GM12892 (cell line): Measurements from ENCODE around the gene RAPGEFL1.
"Not testable (repeated sequence)": the region's sequence is repeated elsewhere in the genome, so short reads cannot be mapped to it uniquely, and the experiment has no call there.

Experiments
- DNase-seq: peaks from one replicate; pipeline ENCODE4 v3.0.0; 2011; ENCODE audit not compliant: insufficient read length
- FAIRE-seq: peaks from 2 replicates; lab custom pipeline; 2011; peaks lifted over from hg19 to GRCh38; lab: Jason Lieb, UNC
- POLR2A ChIP-seq: IDR thresholded peaks from 2 replicates; pipeline ENCODE4 v1.6.1; 2011; ENCODE audit warnings: low read depth, low read length, control low read depth
- POLR2AphosphoS5 ChIP-seq: IDR thresholded peaks from 2 replicates; pipeline ENCODE4 v1.6.1; 2011; ENCODE audit warnings: low read depth, low read length, control low read depth
- TAF1 ChIP-seq: IDR thresholded peaks from 2 replicates; pipeline ENCODE4 v1.6.1; 2011; ENCODE audit warnings: low read depth, mild to moderate bottlenecking, control low read depth, low read length, borderline replicate concordance

Gene RAPGEFL1

GRCh38 chr17:40219594-40220338, 42.5 kb downstream of the RAPGEFL1 start:
- peak; percentile 39 for DNase-seq
- FAIRE-seq: peak; percentile 83
- no peak for TF ChIP-seq POLR2AphosphoS5
- TF ChIP-seq POLR2A: no peak
- no peak for TF ChIP-seq TAF1

DNA sequence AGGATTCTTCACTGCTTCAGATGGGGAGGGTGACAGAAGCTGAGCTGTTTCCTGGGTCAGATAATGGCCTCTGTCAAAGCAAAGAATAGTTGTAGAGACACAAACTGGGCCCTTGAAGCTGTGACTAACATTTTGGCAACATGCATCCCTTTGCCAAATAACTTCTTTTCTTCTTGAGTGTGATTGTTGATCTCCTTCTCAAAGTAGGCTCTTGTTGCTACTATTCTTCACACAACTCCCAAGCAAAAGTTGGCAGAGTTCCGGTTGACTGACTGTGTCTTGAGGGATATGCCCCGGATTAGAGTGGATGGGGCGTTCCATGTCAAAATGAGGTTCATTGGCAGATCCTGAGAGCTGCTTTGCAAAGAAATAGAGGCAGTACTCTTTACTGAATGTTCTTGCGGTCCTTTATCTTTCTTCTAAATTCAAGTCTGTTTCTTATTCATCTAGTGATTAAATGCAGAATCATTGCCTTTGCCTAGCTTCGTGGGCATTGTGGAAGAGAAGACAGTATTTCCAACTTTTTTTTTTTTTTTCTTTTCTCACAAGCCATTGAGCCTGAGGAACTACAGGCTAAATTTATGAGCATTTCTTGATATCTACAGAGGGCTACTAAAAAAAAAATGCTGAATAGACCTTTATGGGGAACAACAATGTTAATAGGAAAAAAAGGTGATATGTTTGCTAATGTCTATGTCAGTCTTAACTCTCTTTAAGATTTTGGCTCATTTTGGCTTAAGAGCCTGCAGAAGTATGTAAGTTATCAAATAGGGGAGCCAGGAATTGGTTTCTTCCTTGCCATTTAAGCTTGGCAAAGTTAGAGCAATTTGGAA, 47.7 kb downstream of the RAPGEFL1 start:
- no peak for TF ChIP-seq POLR2AphosphoS5
- no peak for TF ChIP-seq POLR2A
- no peak for TF ChIP-seq TAF1
- DNase-seq: no peak
- FAIRE-seq: no peak

GRCh38 chr17:40229146-40229545, 51.9 kb downstream of the RAPGEFL1 start:
- FAIRE-seq, DNase-seq: not testable (repeated sequence)

DNA sequence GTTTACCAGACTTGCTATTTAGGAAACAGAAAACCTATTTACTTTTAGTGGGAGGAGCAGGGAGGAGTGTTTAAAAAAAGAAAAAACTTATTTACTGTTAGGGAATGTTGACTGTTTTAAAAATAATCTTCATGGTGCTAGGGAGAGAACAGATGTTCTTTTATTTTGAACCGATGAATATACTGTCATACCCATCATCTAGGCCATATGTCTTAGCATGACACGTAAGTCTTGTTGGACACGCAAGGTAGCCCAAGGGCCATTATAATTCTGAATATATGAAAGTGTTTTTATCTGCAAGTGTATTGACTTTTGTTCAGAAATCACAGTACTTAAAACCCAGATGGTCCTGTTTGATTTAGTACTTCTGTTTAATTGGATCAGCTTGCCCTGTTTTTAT, 53.4 kb downstream of the RAPGEFL1 start:
- DNase-seq (no peak), FAIRE-seq (no peak)

DNA sequence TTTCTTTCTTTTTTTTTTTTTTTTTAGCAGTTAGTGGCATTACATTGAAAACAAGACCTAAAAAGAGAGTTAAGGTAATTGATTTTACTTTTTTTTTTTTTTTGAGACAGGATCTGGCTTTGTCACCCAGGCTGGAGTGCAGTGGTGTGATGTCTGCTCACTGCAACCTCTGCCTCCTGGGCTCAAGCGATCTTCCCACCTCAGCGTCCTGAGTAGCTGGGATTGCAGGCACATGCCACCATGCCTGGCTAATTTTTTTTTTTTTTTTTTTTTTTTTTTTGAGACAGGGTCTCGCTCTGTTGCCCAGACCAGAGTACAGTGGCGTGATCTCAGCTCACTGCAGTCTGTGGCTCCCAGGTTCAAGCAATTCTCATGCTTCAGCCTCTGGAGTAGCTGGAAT, 54.7 kb downstream of the RAPGEFL1 start:
- FAIRE-seq, DNase-seq: not testable (repeated sequence)

More for the DNA sequence above, 53.4 kb downstream of the RAPGEFL1 start:
- TF ChIP-seq TAF1 (no peak), POLR2A (no peak), POLR2AphosphoS5 (no peak)

GRCh38 chr17:40241252-40241834, 64.1 kb downstream of the RAPGEFL1 start:
- TF ChIP-seq POLR2AphosphoS5 (no peak), TAF1 (no peak), POLR2A (no peak)
- DNase-seq: no peak
- FAIRE-seq: no peak

DNA sequence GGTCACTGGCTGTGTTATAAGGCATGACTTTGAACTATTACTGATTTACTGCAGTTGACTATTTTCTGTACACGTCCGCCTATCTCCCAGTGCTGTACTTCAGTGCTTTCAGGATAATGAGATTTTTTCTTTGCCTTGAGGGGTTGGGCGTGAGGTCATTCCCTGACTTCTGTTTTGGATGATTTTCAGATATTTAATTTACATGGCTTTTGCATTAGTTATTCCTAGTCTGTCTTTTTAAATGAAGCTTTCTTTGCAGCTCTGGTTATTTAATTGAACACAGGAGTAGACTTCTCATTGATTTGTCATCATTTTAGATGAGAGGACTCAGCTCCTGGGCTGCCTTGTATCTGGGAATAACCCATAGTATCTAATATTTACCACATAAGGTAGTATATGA, 65.5 kb downstream of the RAPGEFL1 start:
- TF ChIP-seq POLR2A: no peak
- FAIRE-seq (no peak), DNase-seq (no peak)

DNA sequence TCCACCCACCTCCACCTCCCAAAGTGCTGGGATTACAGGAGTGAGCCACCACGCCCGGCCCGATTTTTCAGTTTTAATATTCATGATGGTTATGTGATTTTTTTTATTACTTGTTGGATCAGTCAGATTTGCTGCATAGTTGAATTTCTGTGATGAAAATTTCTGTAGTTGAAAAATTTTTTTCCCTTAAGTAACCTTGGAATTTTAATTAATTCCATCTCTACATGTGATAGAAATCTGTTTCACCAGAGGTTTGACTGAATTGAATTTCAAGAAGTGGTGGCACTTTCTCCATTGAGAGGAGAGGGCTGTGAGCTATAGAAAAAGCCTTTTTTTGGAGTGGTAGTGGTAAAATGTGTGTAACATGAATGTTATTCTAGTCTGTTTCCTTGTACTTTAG, 66.5 kb downstream of the RAPGEFL1 start:
- no peak for FAIRE-seq
- DNase-seq: no peak
- TF ChIP-seq POLR2A: no peak
- no peak for TF ChIP-seq POLR2AphosphoS5
- TF ChIP-seq TAF1: no peak

DNA sequence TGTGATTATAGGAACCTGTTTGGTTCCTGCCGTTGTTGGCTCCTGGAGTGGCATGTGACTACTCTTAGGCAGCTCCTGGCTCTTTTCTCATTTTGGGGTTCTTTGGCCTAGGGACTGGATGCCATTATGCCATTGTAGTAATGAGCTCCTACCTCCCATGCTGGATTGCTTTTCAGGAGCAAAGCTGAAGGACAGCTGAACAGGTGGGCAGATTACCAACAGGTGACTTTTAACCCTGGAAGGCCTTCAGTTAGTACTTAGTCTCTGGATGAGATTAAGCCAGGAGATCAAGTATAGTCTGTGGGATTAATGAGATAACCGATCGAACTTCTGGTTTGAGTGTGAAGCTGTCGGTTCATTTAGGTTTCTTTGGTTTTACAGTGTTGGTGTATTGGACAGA, 67.0 kb downstream of the RAPGEFL1 start:
- DNase-seq: no peak
- no peak for FAIRE-seq
- TF ChIP-seq POLR2AphosphoS5 (no peak), POLR2A (no peak), TAF1 (no peak)
